DOHH2 (cell line): Measurements from ENCODE around the gene MAP3K1.

ENCODE experiments used
- H3F3A ChIP-seq: fragments of 200-600 bp; sonication (generic), shearing (Covaris generic); 2 replicates; pipeline ENCODE4 v1.6.0; 2016; ENCODE audit warnings: antibody characterized with exemption, mild to moderate bottlenecking; ENCODE audit not compliant: control insufficient read depth, insufficient read depth
- H3K27ac ChIP-seq: fragments of 200-600 bp; sonication (generic); 2 replicates; pipeline ENCODE4 v1.5.1; 2014; ENCODE audit warnings: low read depth, mild to moderate bottlenecking, low read length, moderate library complexity
- H3K27me3 ChIP-seq: fragments of 200-600 bp; sonication (generic); 2 replicates; pipeline ENCODE4 v1.6.1; 2014; ENCODE audit warnings: mild to moderate bottlenecking, low read length, mixed read lengths; ENCODE audit not compliant: control insufficient read depth
- H3K36me3 ChIP-seq: fragments of 200-600 bp; sonication (generic); 2 replicates; pipeline ENCODE4 v1.6.1; 2014; ENCODE audit warnings: mild to moderate bottlenecking, low read length, moderate library complexity, mixed read lengths; ENCODE audit not compliant: control insufficient read depth
- H3K4me1 ChIP-seq: fragments of 200-600 bp; sonication (generic); 2 replicates; pipeline ENCODE4 v1.6.1; 2014; ENCODE audit warnings: mild to moderate bottlenecking, low read length, mixed read lengths; ENCODE audit not compliant: control insufficient read depth
- H3K4me2 ChIP-seq: fragments of 200-600 bp; sonication (generic); 2 replicates; pipeline ENCODE4 v1.6.0; 2014; ENCODE audit warnings: mild to moderate bottlenecking, low read length, moderate library complexity
- H3K4me3 ChIP-seq: fragments of 200-600 bp; sonication (generic); 2 replicates; pipeline ENCODE4 v1.5.1; 2014; ENCODE audit warnings: mild to moderate bottlenecking, low read length, mixed read lengths
- H3K79me2 ChIP-seq: fragments of 200-600 bp; sonication (generic); 2 replicates; pipeline ENCODE4 v1.6.1; 2014; ENCODE audit warnings: mild to moderate bottlenecking, low read length, mixed read lengths; ENCODE audit not compliant: control insufficient read depth
- H3K9me2 ChIP-seq: fragments of 200-600 bp; sonication (generic); replicated peaks from 2 replicates; pipeline ENCODE4 v1.6.1; 2014; ENCODE audit warnings: mild to moderate bottlenecking, low read length, mixed read lengths; ENCODE audit not compliant: control insufficient read depth
- H3K9me3 ChIP-seq: fragments of 200-600 bp; sonication (generic); 2 replicates; pipeline ENCODE4 v1.6.1; 2014; ENCODE audit warnings: antibody characterized with exemption, low read length, mixed read lengths; ENCODE audit not compliant: control insufficient read depth, insufficient read depth
- H4K20me1 ChIP-seq: fragments of 200-600 bp; sonication (generic); 2 replicates; pipeline ENCODE4 v1.6.0; 2014; ENCODE audit warnings: low read depth, mild to moderate bottlenecking, antibody characterized with exemption, low read length, moderate library complexity; ENCODE audit not compliant: control insufficient read depth, insufficient read depth
- EZH2phosphoT487 ChIP-seq: fragments of 200-600 bp; sonication (generic); IDR thresholded peaks from 2 replicates; pipeline ENCODE4 v1.6.1; 2017; ENCODE audit warnings: borderline replicate concordance, mild to moderate bottlenecking, antibody characterized with exemption, low read length, moderate library complexity, mixed read lengths
- TF ChIP-seq, protein P1 (sequence below): fragments of 200-600 bp; sonication (generic); IDR thresholded peaks from one replicate; pipeline ENCODE4 v1.5.1; 2014; ENCODE audit warnings: antibody characterized with exemption, mild to moderate bottlenecking, low read depth, low read length; ENCODE audit not compliant: poor library complexity, severe bottlenecking

The MAP3K1 gene

DNA sequence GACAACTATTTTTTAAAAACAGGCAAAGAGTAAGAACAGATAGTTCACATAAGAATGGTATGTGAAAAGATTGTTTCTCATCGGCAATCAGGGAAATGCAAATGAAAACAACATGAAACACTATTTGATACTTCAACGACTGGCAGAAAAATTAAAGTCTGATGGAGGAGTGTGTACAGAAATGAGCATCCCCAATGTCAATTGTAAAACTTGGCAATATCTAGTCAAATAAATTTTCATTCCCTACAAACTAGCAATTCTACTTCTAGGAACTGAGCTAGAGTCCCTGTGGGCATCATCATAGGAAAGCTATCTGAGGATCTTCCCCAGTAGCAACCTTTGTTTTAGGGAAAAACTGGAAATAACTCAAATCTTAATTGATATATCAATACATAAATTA, 29.0 kb upstream of the MAP3K1 start:
- Histone ChIP-seq H3K4me2 (no peak overlapping the region), H3K36me3 (no peaks in the 10 kb centered on the region), H4K20me1 (no peaks in the 10 kb centered on the region), H3K4me3 (no peak overlapping the region), H3F3A (no peaks in the 10 kb centered on the region), H3K9me2 (no peaks in the 10 kb centered on the region; the same call in 1 of the 2 replicates), H3K4me1 (no peaks in the 10 kb centered on the region), H3K79me2 (no peaks in the 10 kb centered on the region), H3K27me3 (no peaks in the 10 kb centered on the region), H3K27ac (no peak overlapping the region), H3K9me3 (no peaks in the 10 kb centered on the region)
- TF ChIP-seq EZH2phosphoT487, result no peak
- TF ChIP-seq, protein P1, sequence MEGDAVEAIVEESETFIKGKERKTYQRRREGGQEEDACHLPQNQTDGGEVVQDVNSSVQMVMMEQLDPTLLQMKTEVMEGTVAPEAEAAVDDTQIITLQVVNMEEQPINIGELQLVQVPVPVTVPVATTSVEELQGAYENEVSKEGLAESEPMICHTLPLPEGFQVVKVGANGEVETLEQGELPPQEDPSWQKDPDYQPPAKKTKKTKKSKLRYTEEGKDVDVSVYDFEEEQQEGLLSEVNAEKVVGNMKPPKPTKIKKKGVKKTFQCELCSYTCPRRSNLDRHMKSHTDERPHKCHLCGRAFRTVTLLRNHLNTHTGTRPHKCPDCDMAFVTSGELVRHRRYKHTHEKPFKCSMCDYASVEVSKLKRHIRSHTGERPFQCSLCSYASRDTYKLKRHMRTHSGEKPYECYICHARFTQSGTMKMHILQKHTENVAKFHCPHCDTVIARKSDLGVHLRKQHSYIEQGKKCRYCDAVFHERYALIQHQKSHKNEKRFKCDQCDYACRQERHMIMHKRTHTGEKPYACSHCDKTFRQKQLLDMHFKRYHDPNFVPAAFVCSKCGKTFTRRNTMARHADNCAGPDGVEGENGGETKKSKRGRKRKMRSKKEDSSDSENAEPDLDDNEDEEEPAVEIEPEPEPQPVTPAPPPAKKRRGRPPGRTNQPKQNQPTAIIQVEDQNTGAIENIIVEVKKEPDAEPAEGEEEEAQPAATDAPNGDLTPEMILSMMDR, result no peak

DNA sequence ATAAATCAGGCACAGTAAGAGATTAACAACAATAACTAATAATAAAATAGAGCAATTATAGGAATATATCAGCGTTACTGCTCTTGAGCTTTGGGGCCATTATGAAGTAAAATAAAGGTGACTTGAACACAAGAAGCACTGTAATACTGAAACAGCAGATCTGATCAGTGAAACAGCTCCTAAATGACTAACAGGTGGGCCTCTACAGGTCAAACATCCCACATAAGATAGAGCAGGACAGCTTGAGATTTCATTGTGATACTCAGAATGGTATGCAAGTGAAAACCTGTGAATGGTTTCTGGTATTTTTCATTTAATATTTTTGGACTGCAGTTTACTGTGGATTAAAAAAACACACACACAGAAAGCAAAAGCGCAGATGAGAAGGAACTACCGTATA, 24.0 kb upstream of the MAP3K1 start:
- no peaks in the 10 kb centered on the region; the same call in 1 of the 2 replicates for H3K9me2 ChIP-seq
- H3K27me3 ChIP-seq, result no peaks in the 10 kb centered on the region
- no peak overlapping the region for H3K4me3 ChIP-seq
- no peaks in the 10 kb centered on the region for H3K36me3 ChIP-seq
- H3K27ac ChIP-seq, result no peak overlapping the region
- H3K4me1 ChIP-seq, result no peaks in the 10 kb centered on the region
- TF ChIP-seq, protein P1, result no peak
- no peaks in the 10 kb centered on the region for H3F3A ChIP-seq
- H4K20me1 ChIP-seq, result no peaks in the 10 kb centered on the region
- H3K79me2 ChIP-seq, result no peaks in the 10 kb centered on the region
- no peaks in the 10 kb centered on the region for H3K9me3 ChIP-seq
- no peak overlapping the region for H3K4me2 ChIP-seq

DNA sequence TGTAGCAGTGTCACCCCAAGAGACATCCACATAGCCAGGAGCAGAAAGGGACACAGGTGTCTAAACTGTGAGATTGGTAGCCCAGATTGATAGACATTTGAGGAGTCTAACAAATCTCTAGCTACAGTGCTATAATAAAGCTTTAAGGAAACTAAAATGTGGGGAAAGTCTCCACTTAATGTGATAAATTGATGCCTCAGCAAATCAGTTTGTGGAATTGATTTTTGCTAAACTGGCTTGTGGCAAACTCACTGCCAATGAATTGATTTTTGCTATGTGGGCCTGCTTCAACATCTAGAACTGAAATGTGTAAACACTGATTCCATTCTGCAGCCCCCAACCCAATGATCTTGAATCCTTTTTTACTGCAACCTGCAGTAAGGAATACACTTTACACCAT, 16.8 kb upstream of the MAP3K1 start:
- H3K79me2 ChIP-seq, result no peaks in the 10 kb centered on the region
- no peaks in the 10 kb centered on the region for H3K9me2 ChIP-seq
- no peaks in the 10 kb centered on the region for H3K27me3 ChIP-seq
- no peaks in the 10 kb centered on the region for H3K4me1 ChIP-seq
- H3K4me2 ChIP-seq, result no peak overlapping the region
- no peak overlapping the region for H3K27ac ChIP-seq
- H4K20me1 ChIP-seq, result no peaks in the 10 kb centered on the region
- H3K4me3 ChIP-seq, result no peak overlapping the region
- no peaks in the 10 kb centered on the region for H3F3A ChIP-seq
- TF ChIP-seq, protein P1, result no peak
- TF ChIP-seq EZH2phosphoT487, result no peak
- H3K36me3 ChIP-seq, result no peaks in the 10 kb centered on the region
- H3K9me3 ChIP-seq, result no peaks in the 10 kb centered on the region

DNA sequence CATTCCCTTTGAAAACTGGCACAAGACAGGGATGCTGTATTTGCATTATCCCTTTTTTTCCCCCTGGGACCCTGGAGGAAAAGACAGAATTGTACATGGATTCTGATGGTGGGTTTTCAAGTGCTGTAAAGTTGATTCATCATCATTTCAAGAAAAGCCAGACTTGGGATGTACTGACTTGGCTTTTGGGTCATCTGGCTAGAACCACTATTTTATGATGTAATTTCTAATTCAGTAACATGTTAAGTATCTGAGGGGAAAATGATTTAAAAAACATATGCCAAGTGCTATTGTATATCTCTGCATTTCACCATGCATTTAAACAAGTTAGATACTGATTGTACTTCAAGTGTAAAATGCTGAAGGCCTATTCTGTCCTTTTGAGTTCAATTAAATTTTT, 15.2 kb upstream of the MAP3K1 start:
- Histone ChIP-seq H3K4me3 (no peak overlapping the region), H3F3A (no peaks in the 10 kb centered on the region), H3K79me2 (no peaks in the 10 kb centered on the region), H3K4me1 (no peaks in the 10 kb centered on the region), H3K9me3 (no peaks in the 10 kb centered on the region), H3K4me2 (no peak overlapping the region), H3K36me3 (no peaks in the 10 kb centered on the region), H4K20me1 (no peaks in the 10 kb centered on the region), H3K9me2 (no peaks in the 10 kb centered on the region), H3K27ac (no peak overlapping the region), H3K27me3 (no peaks in the 10 kb centered on the region)
- no peak for TF ChIP-seq EZH2phosphoT487
- TF ChIP-seq, protein P1, result no peak
